K562 (cell line): Measurements from ENCODE around the gene ABHD14A. TPM values are rescaled to one million over a fixed set of nuclear protein-coding genes. Genes with fewer than 3 reads are reported as not detected.

ENCODE experiments used
- FOXA3 ChIP-seq, 2 experiments: fragments of 450-650 bp in 1 of 2; sonication (generic) in 1 of 2; formaldehyde crosslinking; IDR thresholded peaks in 1 of 2; conservative IDR thresholded peaks in 1 of 2; 2 replicates each; pipeline versions ENCODE4 v1.4.0 to v1.8.0; 2020 to 2022; ENCODE audit warnings: mild to moderate bottlenecking in 2 of 2, missing genetic modification reagents in 1 of 2
- FOXK2 ChIP-seq, 2 experiments: fragments of 450-650 bp; IDR thresholded peaks in 1 of 2; conservative IDR thresholded peaks in 1 of 2; 2 replicates each; pipeline ENCODE4 v1.6.1; 2016; ENCODE audit warnings: low read depth in 2 of 2, mild to moderate bottlenecking in 1 of 2
- MAFG ChIP-seq: fragments of 450-650 bp; conservative IDR thresholded peaks from 2 replicates; pipeline ENCODE4 v1.6.1; 2016; ENCODE audit warnings: missing genetic modification characterization, missing compliant biosample characterization
- NBN ChIP-seq: fragments of 450-650 bp; IDR thresholded peaks from 2 replicates; pipeline ENCODE4 v1.6.1; 2016; ENCODE audit warnings: low read depth, mild to moderate bottlenecking
- PHF20 ChIP-seq: fragments of 450-650 bp; IDR thresholded peaks from 2 replicates; pipeline ENCODE4 v1.6.1; 2018; ENCODE audit not compliant: partially characterized antibody
- PML ChIP-seq: IDR thresholded peaks from 2 replicates; pipeline ENCODE4 v1.6.1; 2012; ENCODE audit warnings: low read length, inconsistent platforms
- PRPF4 ChIP-seq: fragments of 200-400 bp; formaldehyde crosslinking; IDR thresholded peaks from one replicate; pipeline ENCODE4 v1.6.1; 2017; ENCODE audit warnings: low read length, low read depth, mild to moderate bottlenecking; ENCODE audit not compliant: insufficient read depth, poor library complexity, severe bottlenecking
- SREBF2 ChIP-seq: sonication (generic); formaldehyde crosslinking; IDR thresholded peaks from 2 replicates; pipeline ENCODE4 v1.4.0; 2020; ENCODE audit warnings: mild to moderate bottlenecking, missing genetic modification reagents
- XRCC4 ChIP-seq: IDR thresholded peaks from one replicate; pipeline ENCODE4 v1.6.1; 2011; ENCODE audit not compliant: insufficient read depth, insufficient read length; ENCODE audit errors: extremely low read depth
- ZBTB17 ChIP-seq: fragments of 450-650 bp; formaldehyde crosslinking; IDR thresholded peaks from 2 replicates; pipeline ENCODE4 v1.4.0; 2020; ENCODE audit warnings: mild to moderate bottlenecking
- ZKSCAN3 ChIP-seq: fragments of 250-450 bp; sonication (Bioruptor Pico); IDR thresholded peaks from 2 replicates; pipeline ENCODE4 v1.4.0; 2020
- ZNF780A ChIP-seq: fragments of 250-450 bp; sonication (Bioruptor Pico); IDR thresholded peaks from 2 replicates; pipeline ENCODE4 v1.5.0; 2021; ENCODE audit warnings: mild to moderate bottlenecking
- ZNF79 ChIP-seq: fragments of 250-450 bp; sonication (Bioruptor Pico); IDR thresholded peaks from 2 replicates; pipeline ENCODE4 v1.4.0; 2020; ENCODE audit warnings: low read depth, mild to moderate bottlenecking, moderate library complexity
- polyA plus RNA-seq, 8 experiments: library from polyadenylated mRNA; depleted of rRNA in 4 of 8; stranded (reverse) in 5 of 8; unstranded in 3 of 8; fragments of >200 nt; fragmentation: Nextera tagmentation in 2 of 8; fragmentation: Illumina TruSeq in 1 of 8; extraction: Ambion mirVana in 2 of 8; extraction: Trizol in 1 of 8; gene quantifications; 2 replicates each; pipeline versions ENCODE4 v1.2.1 to v1.2.3, GENCODE V29; 2011 to 2014; ENCODE audit warnings: inconsistent platforms in 1 of 8, missing spikeins in 1 of 8
- total RNA-seq, 7 experiments: library from RNA; depleted of rRNA in 6 of 7; stranded (reverse); fragments of >200 nt in 6 of 7; fragmentation: Illumina TruSeq in 2 of 7; extraction: Trizol in 2 of 7; gene quantifications; 2 replicates each; pipeline versions ENCODE4 v1.2.1 to v1.2.3, GENCODE V29; 2011 to 2021; ENCODE audit warnings: low replicate concordance in 1 of 7
- TF ChIP-seq, protein P1 (sequence below): fragments of 250-450 bp; sonication (Bioruptor Pico); IDR thresholded peaks from 2 replicates; pipeline ENCODE4 v1.4.0; 2020; ENCODE audit warnings: mild to moderate bottlenecking, moderate library complexity, borderline replicate concordance
- TF ChIP-seq, protein P2 (sequence below): fragments of 450-650 bp; conservative IDR thresholded peaks from 2 replicates; pipeline ENCODE4 v1.6.1; 2016; ENCODE audit warnings: missing genetic modification characterization, low read depth, mild to moderate bottlenecking, missing compliant biosample characterization, moderate library complexity
- TF ChIP-seq, protein P3 (sequence below): fragments of 250-450 bp; sonication (Bioruptor Pico); IDR thresholded peaks from 2 replicates; pipeline ENCODE4 v1.5.0; 2020; ENCODE audit warnings: mild to moderate bottlenecking
- TF ChIP-seq, protein P4 (sequence below): sonication (generic); formaldehyde crosslinking; IDR thresholded peaks from 2 replicates; pipeline ENCODE4 v1.8.1; 2022; ENCODE audit warnings: missing genetic modification reagents
- TF ChIP-seq, protein P5 (sequence below): fragments of 250-450 bp; sonication (Bioruptor Pico); IDR thresholded peaks from 2 replicates; pipeline ENCODE4 v1.4.0; 2020

The ABHD14A gene
- total and polyA plus RNA-seq, 9 of the 15 experiments (the other 6 are each of a cell fraction or from before 2014, with no cell fraction given) = 0.90 to 10.5 (median 8.3) TPM

DNA sequence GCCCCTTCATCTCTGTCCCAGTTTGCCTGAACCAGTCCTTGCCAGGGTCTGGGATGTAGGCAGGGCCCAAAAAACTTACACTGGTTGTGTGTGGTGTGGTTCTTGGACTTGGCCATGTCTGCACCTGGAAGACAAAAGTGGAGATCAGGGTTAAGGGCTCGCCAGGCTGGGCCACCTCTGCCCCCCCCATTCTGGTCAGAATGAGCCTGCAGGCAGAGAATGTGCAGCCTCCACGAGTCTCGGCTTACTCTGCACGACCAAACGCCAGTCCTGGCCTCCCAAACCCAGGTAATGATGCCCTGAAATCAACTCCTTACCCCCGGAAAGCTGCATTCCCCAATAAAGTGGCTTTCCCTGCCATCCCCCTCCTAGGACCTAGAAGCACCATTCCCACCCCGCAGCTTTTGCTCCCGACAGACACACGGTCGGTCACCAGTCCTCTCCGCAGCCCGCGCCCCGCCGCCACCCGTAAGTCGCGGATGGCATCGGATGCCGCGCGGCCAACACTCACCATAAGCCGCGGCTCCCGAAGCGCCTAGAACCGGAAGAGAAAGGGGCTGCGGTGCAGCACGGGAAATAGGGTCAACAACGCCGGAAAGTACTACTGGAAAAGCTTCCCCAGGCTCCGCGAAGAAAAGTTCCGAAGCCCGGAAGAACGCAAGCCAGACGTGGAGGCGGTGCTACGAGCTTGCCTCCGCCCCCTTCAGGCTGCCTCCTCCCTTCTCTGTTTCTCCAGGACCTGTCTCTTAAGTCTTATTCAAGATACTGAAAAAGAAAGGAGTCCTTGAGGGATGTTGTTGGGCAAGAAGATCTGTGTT is 20.7 kb downstream of the ABHD14A start, which contains the start of gene RPL29 (continued):
- TF ChIP-seq, protein P1, sequence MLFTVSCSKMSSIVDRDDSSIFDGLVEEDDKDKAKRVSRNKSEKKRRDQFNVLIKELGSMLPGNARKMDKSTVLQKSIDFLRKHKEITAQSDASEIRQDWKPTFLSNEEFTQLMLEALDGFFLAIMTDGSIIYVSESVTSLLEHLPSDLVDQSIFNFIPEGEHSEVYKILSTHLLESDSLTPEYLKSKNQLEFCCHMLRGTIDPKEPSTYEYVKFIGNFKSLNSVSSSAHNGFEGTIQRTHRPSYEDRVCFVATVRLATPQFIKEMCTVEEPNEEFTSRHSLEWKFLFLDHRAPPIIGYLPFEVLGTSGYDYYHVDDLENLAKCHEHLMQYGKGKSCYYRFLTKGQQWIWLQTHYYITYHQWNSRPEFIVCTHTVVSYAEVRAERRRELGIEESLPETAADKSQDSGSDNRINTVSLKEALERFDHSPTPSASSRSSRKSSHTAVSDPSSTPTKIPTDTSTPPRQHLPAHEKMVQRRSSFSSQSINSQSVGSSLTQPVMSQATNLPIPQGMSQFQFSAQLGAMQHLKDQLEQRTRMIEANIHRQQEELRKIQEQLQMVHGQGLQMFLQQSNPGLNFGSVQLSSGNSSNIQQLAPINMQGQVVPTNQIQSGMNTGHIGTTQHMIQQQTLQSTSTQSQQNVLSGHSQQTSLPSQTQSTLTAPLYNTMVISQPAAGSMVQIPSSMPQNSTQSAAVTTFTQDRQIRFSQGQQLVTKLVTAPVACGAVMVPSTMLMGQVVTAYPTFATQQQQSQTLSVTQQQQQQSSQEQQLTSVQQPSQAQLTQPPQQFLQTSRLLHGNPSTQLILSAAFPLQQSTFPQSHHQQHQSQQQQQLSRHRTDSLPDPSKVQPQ (CRISPR knock-in tag) = no peak
- TF ChIP-seq, protein P2, sequence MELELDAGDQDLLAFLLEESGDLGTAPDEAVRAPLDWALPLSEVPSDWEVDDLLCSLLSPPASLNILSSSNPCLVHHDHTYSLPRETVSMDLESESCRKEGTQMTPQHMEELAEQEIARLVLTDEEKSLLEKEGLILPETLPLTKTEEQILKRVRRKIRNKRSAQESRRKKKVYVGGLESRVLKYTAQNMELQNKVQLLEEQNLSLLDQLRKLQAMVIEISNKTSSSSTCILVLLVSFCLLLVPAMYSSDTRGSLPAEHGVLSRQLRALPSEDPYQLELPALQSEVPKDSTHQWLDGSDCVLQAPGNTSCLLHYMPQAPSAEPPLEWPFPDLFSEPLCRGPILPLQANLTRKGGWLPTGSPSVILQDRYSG (tag) = no peak
- peak; percentile 27; the same call in 1 of the 2 replicates for TF ChIP-seq ZBTB17 (CRISPR knock-in tag)
- peak; percentile 75; the same call in 1 of the 2 replicates for TF ChIP-seq PML
- TF ChIP-seq SREBF2 (CRISPR knock-in tag) = no peak
- TF ChIP-seq MAFG = no peak
- no peak for TF ChIP-seq ZKSCAN3 (CRISPR knock-in tag)
- TF ChIP-seq, protein P3, sequence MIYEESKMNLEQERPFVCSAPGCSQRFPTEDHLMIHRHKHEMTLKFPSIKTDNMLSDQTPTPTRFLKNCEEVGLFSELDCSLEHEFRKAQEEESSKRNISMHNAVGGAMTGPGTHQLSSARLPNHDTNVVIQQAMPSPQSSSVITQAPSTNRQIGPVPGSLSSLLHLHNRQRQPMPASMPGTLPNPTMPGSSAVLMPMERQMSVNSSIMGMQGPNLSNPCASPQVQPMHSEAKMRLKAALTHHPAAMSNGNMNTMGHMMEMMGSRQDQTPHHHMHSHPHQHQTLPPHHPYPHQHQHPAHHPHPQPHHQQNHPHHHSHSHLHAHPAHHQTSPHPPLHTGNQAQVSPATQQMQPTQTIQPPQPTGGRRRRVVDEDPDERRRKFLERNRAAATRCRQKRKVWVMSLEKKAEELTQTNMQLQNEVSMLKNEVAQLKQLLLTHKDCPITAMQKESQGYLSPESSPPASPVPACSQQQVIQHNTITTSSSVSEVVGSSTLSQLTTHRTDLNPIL (CRISPR knock-in tag) = no peak
- TF ChIP-seq, protein P4, sequence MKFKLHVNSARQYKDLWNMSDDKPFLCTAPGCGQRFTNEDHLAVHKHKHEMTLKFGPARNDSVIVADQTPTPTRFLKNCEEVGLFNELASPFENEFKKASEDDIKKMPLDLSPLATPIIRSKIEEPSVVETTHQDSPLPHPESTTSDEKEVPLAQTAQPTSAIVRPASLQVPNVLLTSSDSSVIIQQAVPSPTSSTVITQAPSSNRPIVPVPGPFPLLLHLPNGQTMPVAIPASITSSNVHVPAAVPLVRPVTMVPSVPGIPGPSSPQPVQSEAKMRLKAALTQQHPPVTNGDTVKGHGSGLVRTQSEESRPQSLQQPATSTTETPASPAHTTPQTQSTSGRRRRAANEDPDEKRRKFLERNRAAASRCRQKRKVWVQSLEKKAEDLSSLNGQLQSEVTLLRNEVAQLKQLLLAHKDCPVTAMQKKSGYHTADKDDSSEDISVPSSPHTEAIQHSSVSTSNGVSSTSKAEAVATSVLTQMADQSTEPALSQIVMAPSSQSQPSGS (CRISPR knock-in tag) = no peak
- TF ChIP-seq FOXK2 (conservative IDR thresholded peaks at IDR 0.05 in 1 of 2, IDR thresholded peaks at IDR 0.05 in 1 of 2; ENCODE audit: low read depth in 2 of 2) = peak; percentile 82 to 93
- no peak for TF ChIP-seq XRCC4
- peak; percentile 50 for TF ChIP-seq PRPF4
- TF ChIP-seq PHF20 = peak; percentile 98
- TF ChIP-seq, protein P5, sequence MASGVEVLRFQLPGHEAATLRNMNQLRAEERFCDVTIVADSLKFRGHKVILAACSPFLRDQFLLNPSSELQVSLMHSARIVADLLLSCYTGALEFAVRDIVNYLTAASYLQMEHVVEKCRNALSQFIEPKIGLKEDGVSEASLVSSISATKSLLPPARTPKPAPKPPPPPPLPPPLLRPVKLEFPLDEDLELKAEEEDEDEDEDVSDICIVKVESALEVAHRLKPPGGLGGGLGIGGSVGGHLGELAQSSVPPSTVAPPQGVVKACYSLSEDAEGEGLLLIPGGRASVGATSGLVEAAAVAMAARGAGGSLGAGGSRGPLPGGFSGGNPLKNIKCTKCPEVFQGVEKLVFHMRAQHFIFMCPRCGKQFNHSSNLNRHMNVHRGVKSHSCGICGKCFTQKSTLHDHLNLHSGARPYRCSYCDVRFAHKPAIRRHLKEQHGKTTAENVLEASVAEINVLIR (CRISPR knock-in tag) = no peak
- TF ChIP-seq ZNF780A (CRISPR knock-in tag) = no peak
- TF ChIP-seq FOXA3 (CRISPR knock-in tag; conservative IDR thresholded peaks at IDR 0.05 in 1 of 2, IDR thresholded peaks at IDR 0.05 in 1 of 2) = no peak
- no peak for TF ChIP-seq ZNF79 (CRISPR knock-in tag)
- 0 out of 2 replicates have a peak, but pooled peaks have one; percentile 50 for TF ChIP-seq NBN
